ENCODE data around the gene MANSC1.
"Not testable (repeated sequence)": the region's sequence is repeated elsewhere in the genome, so short reads cannot be mapped to it uniquely, and the experiment has no call there.

The MANSC1 gene

DNA sequence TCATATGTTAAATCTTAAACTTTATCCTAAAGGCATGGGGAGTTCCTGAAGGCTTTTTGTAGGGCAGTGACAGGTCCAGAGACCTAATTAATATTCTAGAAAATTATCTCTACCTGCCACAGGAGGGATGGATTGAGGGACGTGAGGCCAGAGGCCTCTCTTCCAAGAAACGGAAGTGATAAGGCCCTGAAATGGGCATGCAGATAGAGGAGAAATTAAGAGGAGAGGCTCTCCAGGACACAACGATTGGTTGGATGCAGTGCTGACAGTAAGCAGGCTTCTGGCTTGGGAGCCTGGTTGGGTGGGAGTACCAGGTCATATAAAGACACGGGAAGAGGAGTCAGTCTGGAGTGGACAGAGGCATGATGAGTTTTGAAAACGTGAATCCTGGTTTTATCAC lies 3.8 kb upstream of the MANSC1 start:
- no peak for DNase-seq (ENCODE audit: low read depth)
- H3K4me3 ChIP-seq (ENCODE audit: low read depth, low read length) = no peak overlapping the region
- TF ChIP-seq, protein P1, sequence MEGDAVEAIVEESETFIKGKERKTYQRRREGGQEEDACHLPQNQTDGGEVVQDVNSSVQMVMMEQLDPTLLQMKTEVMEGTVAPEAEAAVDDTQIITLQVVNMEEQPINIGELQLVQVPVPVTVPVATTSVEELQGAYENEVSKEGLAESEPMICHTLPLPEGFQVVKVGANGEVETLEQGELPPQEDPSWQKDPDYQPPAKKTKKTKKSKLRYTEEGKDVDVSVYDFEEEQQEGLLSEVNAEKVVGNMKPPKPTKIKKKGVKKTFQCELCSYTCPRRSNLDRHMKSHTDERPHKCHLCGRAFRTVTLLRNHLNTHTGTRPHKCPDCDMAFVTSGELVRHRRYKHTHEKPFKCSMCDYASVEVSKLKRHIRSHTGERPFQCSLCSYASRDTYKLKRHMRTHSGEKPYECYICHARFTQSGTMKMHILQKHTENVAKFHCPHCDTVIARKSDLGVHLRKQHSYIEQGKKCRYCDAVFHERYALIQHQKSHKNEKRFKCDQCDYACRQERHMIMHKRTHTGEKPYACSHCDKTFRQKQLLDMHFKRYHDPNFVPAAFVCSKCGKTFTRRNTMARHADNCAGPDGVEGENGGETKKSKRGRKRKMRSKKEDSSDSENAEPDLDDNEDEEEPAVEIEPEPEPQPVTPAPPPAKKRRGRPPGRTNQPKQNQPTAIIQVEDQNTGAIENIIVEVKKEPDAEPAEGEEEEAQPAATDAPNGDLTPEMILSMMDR (conservative IDR thresholded peaks at IDR 0.05; ENCODE audit: low read depth, low read length) = no peak

DNA sequence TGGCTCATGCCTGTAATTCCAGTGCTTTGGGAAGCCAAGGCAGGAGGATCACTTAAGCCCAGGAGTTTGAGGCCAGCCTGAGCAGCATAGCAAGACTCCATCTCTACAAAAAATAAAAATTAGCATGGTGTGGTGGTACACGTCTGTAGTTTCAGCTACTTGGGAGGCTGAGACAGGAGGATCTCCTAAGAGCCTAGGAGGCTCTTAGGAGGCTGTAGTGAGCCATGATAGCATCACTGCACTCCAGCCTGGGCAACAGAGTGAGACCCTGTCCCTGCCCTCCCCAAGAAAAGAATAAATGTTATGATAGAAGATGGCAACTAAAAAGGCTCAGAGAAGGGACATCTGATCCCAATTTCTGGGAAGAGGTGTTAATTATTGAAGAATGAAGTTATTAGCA lies 3.2 kb upstream of the MANSC1 start:
- no peak for DNase-seq (ENCODE audit: low read depth)
- no peak overlapping the region for H3K4me3 ChIP-seq (ENCODE audit: low read depth, low read length)
- TF ChIP-seq, protein P1 (conservative IDR thresholded peaks at IDR 0.05; ENCODE audit: low read depth, low read length) = no peak

DNA sequence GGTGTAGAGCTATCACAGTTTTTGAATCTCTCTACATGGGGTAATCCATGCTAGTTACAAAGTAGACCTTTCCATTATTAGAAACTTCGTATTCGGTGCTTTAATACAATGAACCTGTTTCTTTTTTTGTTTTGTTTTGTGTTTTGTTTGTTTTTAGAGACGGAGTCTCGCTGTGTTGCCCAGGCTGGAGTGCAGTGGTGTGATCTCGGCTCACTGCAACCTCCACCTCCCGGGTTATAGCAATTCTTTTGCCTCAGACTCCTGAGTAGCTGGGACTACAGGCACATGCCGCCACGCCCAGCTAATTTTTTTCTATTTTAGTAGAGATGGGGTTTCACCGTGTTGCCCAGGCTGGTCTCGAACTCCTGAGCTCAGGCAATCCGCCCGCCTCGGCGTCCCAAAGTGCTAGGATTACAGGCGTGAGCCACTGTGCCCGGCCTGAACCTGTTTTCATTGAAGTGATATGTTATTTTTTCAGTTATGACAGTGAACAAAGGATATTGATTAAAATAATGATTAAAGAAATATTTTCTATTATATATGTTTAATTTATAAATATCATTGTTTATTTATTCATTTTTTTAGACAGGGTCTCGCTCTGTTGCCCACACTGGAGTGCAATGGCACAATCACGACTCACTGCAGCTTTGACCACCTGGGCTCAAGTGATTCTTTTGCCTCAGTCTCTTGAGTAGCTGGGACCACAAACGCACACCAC lies 1.6 kb upstream of the MANSC1 start:
- DNase-seq (ENCODE audit: low read depth) = not testable (repeated sequence)

DNA sequence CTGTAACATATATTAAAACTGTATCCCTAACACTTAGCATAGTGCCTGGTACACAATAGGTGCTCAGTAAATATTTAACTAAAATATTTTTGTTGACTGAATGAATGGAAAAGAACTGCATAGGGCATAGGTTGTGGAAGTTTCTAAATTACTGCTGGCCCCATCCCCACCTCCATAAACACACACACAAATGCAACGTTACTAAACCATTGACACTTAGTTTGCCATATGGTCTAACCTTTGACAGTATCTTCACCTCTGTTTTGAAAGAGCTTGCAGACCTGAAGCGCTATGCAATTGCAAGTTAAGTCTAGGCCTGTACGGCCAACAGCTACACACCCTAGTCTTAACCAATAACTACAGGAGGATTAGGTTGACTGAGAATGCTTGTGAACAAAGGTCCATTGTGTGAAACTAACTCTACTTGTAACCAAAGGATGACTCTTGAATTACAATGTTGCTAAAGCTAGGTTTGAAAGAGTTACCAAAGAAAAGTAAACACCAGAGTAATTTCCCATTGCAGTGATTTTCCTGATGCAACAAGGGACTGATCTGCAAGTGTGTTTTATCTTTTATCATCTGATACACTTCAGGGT lies 924 bp upstream of the MANSC1 start:
- no peak for DNase-seq (ENCODE audit: low read depth)
- TF ChIP-seq, protein P1 (conservative IDR thresholded peaks at IDR 0.05; ENCODE audit: low read depth, low read length) = no peak
- H3K4me3 ChIP-seq (ENCODE audit: low read depth, low read length) = no peak overlapping the region

More for the DNA sequence above, 1.6 kb upstream of the MANSC1 start:
- not testable (repeated sequence) for H3K4me3 ChIP-seq (ENCODE audit: low read depth, low read length)

DNA sequence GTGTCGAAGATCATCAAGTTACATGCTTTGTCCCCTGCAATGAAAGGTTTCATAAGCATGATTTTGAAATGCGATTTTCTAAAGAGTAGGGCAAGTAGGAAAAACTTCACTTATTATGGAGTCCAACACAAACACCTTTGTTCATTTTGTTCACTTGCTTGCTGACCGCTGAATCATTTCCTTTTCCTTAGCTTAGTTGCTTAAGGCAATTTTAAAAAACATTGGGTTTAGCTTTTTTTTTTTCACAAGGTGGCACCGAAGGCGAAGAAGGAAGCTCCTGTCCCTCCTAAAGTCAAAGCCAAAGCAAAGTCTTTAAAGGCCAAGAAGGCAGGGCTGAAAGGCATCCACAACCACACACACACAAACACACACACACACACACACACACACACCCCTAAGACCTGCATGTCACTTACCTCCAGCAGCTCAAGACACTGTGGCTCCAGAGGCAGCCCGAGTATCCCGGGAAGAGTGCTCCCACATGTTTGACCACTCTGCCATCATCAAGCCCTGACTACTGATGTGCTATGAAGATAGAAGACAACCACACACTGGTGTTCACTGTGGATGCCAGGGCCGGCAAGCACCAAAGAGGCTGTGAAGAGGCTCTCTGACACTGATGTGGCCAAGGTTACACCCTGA lies 11.4 kb downstream of the MANSC1 start:
- H3K4me3 ChIP-seq (ENCODE audit: low read depth, low read length) = no peak overlapping the region
- peak; percentile 52 for DNase-seq (ENCODE audit: low read depth)
- TF ChIP-seq, protein P1 (conservative IDR thresholded peaks at IDR 0.05; ENCODE audit: low read depth, low read length) = no peak

DNA sequence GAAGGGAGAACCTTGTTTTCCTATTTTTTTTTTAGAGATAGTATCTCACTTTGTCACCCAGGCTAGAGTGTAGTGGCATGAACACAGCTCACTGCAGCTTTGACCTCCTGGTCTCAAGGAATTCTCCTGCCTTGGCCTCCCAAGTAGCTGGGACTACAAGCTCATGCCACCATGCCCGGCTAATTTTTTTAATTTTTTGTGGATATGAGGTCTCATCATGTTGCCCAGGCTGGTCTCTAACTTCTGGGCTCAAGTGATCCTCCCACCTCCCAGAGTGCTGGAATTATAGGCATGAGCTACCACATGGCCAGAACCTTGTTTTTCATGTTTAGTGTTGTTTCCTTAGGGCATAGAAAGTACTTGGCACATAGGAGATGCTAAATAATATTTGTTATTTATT lies 13.5 kb downstream of the MANSC1 start:
- no peak for DNase-seq (ENCODE audit: low read depth)
- TF ChIP-seq, protein P1 (conservative IDR thresholded peaks at IDR 0.05; ENCODE audit: low read depth, low read length) = no peak
- H3K4me3 ChIP-seq (ENCODE audit: low read depth, low read length) = no peak overlapping the region

DNA sequence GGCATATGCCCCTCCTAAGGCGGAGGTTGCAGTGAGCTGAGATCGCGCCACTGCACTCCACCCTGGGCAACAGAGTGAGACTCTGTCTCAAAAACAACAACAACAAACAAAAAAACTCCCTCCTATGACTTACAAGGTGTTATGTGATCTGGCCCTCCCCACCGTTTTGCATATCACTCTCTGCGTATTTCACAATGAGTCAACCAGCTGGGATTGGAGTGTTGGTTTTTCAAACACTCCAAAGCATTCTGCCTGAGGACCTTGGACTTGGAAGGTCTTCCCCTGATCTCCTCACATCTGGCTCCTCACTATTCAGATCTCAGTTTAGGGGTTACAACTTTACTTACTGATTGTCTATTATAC lies 14.0 kb downstream of the MANSC1 start:
- peak; percentile 55 for DNase-seq (ENCODE audit: low read depth)
- TF ChIP-seq, protein P1 (conservative IDR thresholded peaks at IDR 0.05; ENCODE audit: low read depth, low read length) = no peak

More for the DNA sequence above, 14.0 kb downstream of the MANSC1 start:
- H3K4me3 ChIP-seq (ENCODE audit: low read depth, low read length) = no peak overlapping the region

Measured in choroid plexus epithelial cell (primary cell).